WTC11 (cell line): ENCODE data around the gene GRM4. TPM values are rescaled to one million over a fixed set of nuclear protein-coding genes. Genes with fewer than 3 reads are reported as not detected.

Experiments used
- ATAC-seq: fragments of 200-7000 bp; cut with Tn5 transposase; 2 replicates; pipeline ENCODE4 v1.10.0; 2021; ENCODE audit warnings: mild to moderate bottlenecking, moderate library complexity
- CTCF ChIA-PET: fragments of 300-600 bp; sonication (Branson Sonifier 250); formaldehyde crosslinking; loops from one replicate; lab custom pipeline; 2021; ENCODE audit warnings: antibody characterized with exemption; lab: Charles Lee
- POLR2A ChIA-PET: fragments of 350-600 bp; sonication (Branson Sonifier 250); formaldehyde crosslinking; loops from one replicate; lab custom pipeline; 2021; ENCODE audit warnings: antibody characterized with exemption; lab: Charles Lee
- DNase-seq: peaks from one replicate; pipeline ENCODE4 v3.0.0; 2021; ENCODE audit warnings: low spot score
- H3K27ac Mint-ChIP-seq: 2 replicates; pipeline ENCODE4 v1.8.0; 2021; ENCODE audit warnings: mixed read lengths
- H3K27me3 Mint-ChIP-seq: 2 replicates; pipeline ENCODE4 v1.8.0; 2021; ENCODE audit warnings: low read depth, mild to moderate bottlenecking, moderate library complexity, mixed read lengths
- H3K36me3 Mint-ChIP-seq: 2 replicates; pipeline ENCODE4 v1.8.0; 2021; ENCODE audit warnings: mixed read lengths
- H3K4me1 Mint-ChIP-seq: 2 replicates; pipeline ENCODE4 v1.8.0; 2022; ENCODE audit warnings: mixed read lengths
- H3K4me3 Mint-ChIP-seq: 2 replicates; pipeline ENCODE4 v1.8.0; 2021; ENCODE audit warnings: mild to moderate bottlenecking, moderate library complexity, mixed read lengths
- H3K9me3 Mint-ChIP-seq: 2 replicates; pipeline ENCODE4 v1.8.0; 2021; ENCODE audit warnings: mixed read lengths
- ATF1 ChIP-seq: sonication (generic); formaldehyde crosslinking; IDR thresholded peaks from 2 replicates; pipeline ENCODE4 v1.8.1; 2023; ENCODE audit warnings: mild to moderate bottlenecking, moderate library complexity, missing genetic modification reagents
- CTCF ChIP-seq: fragments of 200-600 bp; IDR thresholded peaks from 2 replicates; pipeline ENCODE4 v1.8.0; 2022; ENCODE audit warnings: antibody characterized with exemption
- ESRRA ChIP-seq: sonication (generic); formaldehyde crosslinking; IDR thresholded peaks from 2 replicates; pipeline ENCODE4 v1.8.1; 2022; ENCODE audit warnings: mild to moderate bottlenecking, missing genetic modification reagents, borderline replicate concordance
- FOXJ3 ChIP-seq: sonication (generic); formaldehyde crosslinking; IDR thresholded peaks from 2 replicates; pipeline ENCODE4 v1.9.0; 2021; ENCODE audit warnings: missing genetic modification reagents, mild to moderate bottlenecking, borderline replicate concordance
- GABPB1 ChIP-seq: sonication (generic); formaldehyde crosslinking; IDR thresholded peaks from 2 replicates; pipeline ENCODE4 v1.8.1; 2023; ENCODE audit warnings: mild to moderate bottlenecking, missing genetic modification reagents
- HMGA2 ChIP-seq: fragments of 250-450 bp; sonication (Bioruptor Pico); IDR thresholded peaks from 2 replicates; pipeline ENCODE4 v1.4.0; 2021; ENCODE audit warnings: mild to moderate bottlenecking, moderate library complexity
- JUN ChIP-seq: sonication (generic); formaldehyde crosslinking; IDR thresholded peaks from 2 replicates; pipeline ENCODE4 v1.8.0; 2023; ENCODE audit warnings: mild to moderate bottlenecking, missing genetic modification reagents
- NFYB ChIP-seq: sonication (generic); formaldehyde crosslinking; conservative IDR thresholded peaks from 2 replicates; pipeline ENCODE4 v1.8.0; 2022; ENCODE audit warnings: low read depth, missing genetic modification reagents
- NR1H2 ChIP-seq: sonication (generic); formaldehyde crosslinking; IDR thresholded peaks from 2 replicates; pipeline ENCODE4 v1.9.0; 2021; ENCODE audit warnings: mild to moderate bottlenecking, moderate library complexity, missing genetic modification reagents
- RELA ChIP-seq: sonication (generic); formaldehyde crosslinking; IDR thresholded peaks from 2 replicates; pipeline ENCODE4 v1.8.1; 2022; ENCODE audit warnings: missing genetic modification reagents, mild to moderate bottlenecking, borderline replicate concordance
- ZBTB21 ChIP-seq: sonication (generic); formaldehyde crosslinking; IDR thresholded peaks from 2 replicates; pipeline ENCODE4 v1.8.1; 2023; ENCODE audit warnings: mild to moderate bottlenecking, missing genetic modification reagents, borderline replicate concordance
- ZNF532 ChIP-seq: fragments of 250-450 bp; sonication (Bioruptor Pico); IDR thresholded peaks from 2 replicates; pipeline ENCODE4 v1.9.0; 2021; ENCODE audit warnings: mild to moderate bottlenecking, borderline replicate concordance
- ZNF671 ChIP-seq: fragments of 250-450 bp; sonication (Bioruptor Pico); IDR thresholded peaks from 2 replicates; pipeline ENCODE4 v1.8.0; 2021; ENCODE audit warnings: mild to moderate bottlenecking
- total RNA-seq: library from RNA; stranded (reverse); gene quantifications from 3 replicates; pipeline ENCODE4 v1.2.3, GENCODE V29; 2021
- TF ChIP-seq, protein P1 (sequence below): sonication (generic); formaldehyde crosslinking; IDR thresholded peaks from 2 replicates; pipeline ENCODE4 v1.8.0; 2022; ENCODE audit warnings: mild to moderate bottlenecking, missing genetic modification reagents
- TF ChIP-seq, protein P2 (sequence below): fragments of 250-450 bp; sonication (Bioruptor Pico); IDR thresholded peaks from 2 replicates; pipeline ENCODE4 v1.9.0; 2021; ENCODE audit warnings: mild to moderate bottlenecking
- TF ChIP-seq, protein P3 (sequence below): sonication (generic); formaldehyde crosslinking; conservative IDR thresholded peaks from 2 replicates; pipeline ENCODE4 v1.8.1; 2023; ENCODE audit warnings: mild to moderate bottlenecking, low read depth, missing genetic modification reagents, moderate library complexity
- TF ChIP-seq, protein P4 (sequence below): sonication (generic); formaldehyde crosslinking; IDR thresholded peaks from 2 replicates; pipeline ENCODE4 v1.8.0; 2022; ENCODE audit warnings: mild to moderate bottlenecking, missing genetic modification reagents
- TF ChIP-seq, protein P5 (sequence below): sonication (generic); formaldehyde crosslinking; IDR thresholded peaks from 2 replicates; pipeline ENCODE4 v1.8.1; 2023; ENCODE audit warnings: mild to moderate bottlenecking, missing genetic modification reagents, moderate library complexity

The GRM4 gene
- total RNA-seq, 1 experiment from 2014 or later: 34.5 TPM

- TF ChIP-seq HMGA2 (CRISPR knock-in tag) (no peak), ATF1 (CRISPR knock-in tag) (no peak), CTCF (no peak), NR1H2 (CRISPR knock-in tag) (no peak)
Observed at GRCh38 chr6:34003962-34004361, 141.9 kb downstream of the GRM4 start (continued).

- H3K4me3 Mint-ChIP-seq: no peak overlapping the region
- peaks cover 17% of the 10 kb centered on the region for H3K27me3 Mint-ChIP-seq
- CTCF ChIA-PET: interaction anchor here (0.6 to 2.6 kb wide), 10 partner anchors 8 to 393 kb away, joined by 3 to 12 read pairs (median 3); no protein-coding TSS in a partner anchor
- ATAC-seq (peak; percentile 10; the same call in 1 of the 2 replicates), DNase-seq (no peak)
- POLR2A ChIA-PET: no interaction called here
- peaks cover 13% of the 10 kb centered on the region for H3K9me3 Mint-ChIP-seq
- H3K4me1 Mint-ChIP-seq: peaks cover 20% of the 10 kb centered on the region
- no peak for TF ChIP-seq ZNF671 (CRISPR knock-in tag)
- no peak for TF ChIP-seq JUN (CRISPR knock-in tag)
- no peaks in the 10 kb centered on the region for H3K36me3 Mint-ChIP-seq
- no peak overlapping the region for H3K27ac Mint-ChIP-seq
Observed at GRCh38 chr6:34001706-34002621, 143.9 kb downstream of the GRM4 start.

GRCh38 chr6:34000281-34000680 is 145.6 kb downstream of the GRM4 start:
- Mint-ChIP-seq H3K4me1 (peaks cover 6% of the 10 kb centered on the region), H3K4me3 (no peak overlapping the region), H3K36me3 (no peaks in the 10 kb centered on the region), H3K27me3 (peaks cover 34% of the 10 kb centered on the region), H3K9me3 (peaks cover 16% of the 10 kb centered on the region), H3K27ac (no peak overlapping the region)
- DNase-seq: no peak
- CTCF ChIA-PET: interaction anchor here (1.2 to 2.6 kb wide), 3 partner anchors 28 to 55 kb away, joined by 4 to 12 read pairs (median 6); no protein-coding TSS in a partner anchor
- TF ChIP-seq NFYB (no peak), GABPB1 (CRISPR knock-in tag) (no peak), ZNF532 (CRISPR knock-in tag) (no peak), ZBTB21 (CRISPR knock-in tag) (no peak), ATF1 (CRISPR knock-in tag) (no peak), RELA (CRISPR knock-in tag) (no peak), ESRRA (CRISPR knock-in tag) (no peak), HMGA2 (CRISPR knock-in tag) (no peak), FOXJ3 (CRISPR knock-in tag) (no peak), ZNF671 (CRISPR knock-in tag) (no peak)
- TF ChIP-seq, protein P1, sequence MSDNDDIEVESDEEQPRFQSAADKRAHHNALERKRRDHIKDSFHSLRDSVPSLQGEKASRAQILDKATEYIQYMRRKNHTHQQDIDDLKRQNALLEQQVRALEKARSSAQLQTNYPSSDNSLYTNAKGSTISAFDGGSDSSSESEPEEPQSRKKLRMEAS: no peak
- TF ChIP-seq, protein P2, sequence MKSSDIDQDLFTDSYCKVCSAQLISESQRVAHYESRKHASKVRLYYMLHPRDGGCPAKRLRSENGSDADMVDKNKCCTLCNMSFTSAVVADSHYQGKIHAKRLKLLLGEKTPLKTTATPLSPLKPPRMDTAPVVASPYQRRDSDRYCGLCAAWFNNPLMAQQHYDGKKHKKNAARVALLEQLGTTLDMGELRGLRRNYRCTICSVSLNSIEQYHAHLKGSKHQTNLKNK (CRISPR knock-in tag): no peak
- TF ChIP-seq, protein P3, sequence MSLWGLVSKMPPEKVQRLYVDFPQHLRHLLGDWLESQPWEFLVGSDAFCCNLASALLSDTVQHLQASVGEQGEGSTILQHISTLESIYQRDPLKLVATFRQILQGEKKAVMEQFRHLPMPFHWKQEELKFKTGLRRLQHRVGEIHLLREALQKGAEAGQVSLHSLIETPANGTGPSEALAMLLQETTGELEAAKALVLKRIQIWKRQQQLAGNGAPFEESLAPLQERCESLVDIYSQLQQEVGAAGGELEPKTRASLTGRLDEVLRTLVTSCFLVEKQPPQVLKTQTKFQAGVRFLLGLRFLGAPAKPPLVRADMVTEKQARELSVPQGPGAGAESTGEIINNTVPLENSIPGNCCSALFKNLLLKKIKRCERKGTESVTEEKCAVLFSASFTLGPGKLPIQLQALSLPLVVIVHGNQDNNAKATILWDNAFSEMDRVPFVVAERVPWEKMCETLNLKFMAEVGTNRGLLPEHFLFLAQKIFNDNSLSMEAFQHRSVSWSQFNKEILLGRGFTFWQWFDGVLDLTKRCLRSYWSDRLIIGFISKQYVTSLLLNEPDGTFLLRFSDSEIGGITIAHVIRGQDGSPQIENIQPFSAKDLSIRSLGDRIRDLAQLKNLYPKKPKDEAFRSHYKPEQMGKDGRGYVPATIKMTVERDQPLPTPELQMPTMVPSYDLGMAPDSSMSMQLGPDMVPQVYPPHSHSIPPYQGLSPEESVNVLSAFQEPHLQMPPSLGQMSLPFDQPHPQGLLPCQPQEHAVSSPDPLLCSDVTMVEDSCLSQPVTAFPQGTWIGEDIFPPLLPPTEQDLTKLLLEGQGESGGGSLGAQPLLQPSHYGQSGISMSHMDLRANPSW: no peak
- TF ChIP-seq, protein P4, sequence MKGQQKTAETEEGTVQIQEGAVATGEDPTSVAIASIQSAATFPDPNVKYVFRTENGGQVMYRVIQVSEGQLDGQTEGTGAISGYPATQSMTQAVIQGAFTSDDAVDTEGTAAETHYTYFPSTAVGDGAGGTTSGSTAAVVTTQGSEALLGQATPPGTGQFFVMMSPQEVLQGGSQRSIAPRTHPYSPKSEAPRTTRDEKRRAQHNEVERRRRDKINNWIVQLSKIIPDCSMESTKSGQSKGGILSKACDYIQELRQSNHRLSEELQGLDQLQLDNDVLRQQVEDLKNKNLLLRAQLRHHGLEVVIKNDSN (CRISPR knock-in tag): no peak
- TF ChIP-seq, protein P5, sequence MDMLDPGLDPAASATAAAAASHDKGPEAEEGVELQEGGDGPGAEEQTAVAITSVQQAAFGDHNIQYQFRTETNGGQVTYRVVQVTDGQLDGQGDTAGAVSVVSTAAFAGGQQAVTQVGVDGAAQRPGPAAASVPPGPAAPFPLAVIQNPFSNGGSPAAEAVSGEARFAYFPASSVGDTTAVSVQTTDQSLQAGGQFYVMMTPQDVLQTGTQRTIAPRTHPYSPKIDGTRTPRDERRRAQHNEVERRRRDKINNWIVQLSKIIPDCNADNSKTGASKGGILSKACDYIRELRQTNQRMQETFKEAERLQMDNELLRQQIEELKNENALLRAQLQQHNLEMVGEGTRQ (CRISPR knock-in tag): no peak
- TF ChIP-seq, all 79 proteins: peak for 0
- no peak for ATAC-seq
- POLR2A ChIA-PET: no interaction called here
